Smooth muscle cell (in vitro differentiated cells): ENCODE data around the gene CLEC16A. TPM values are rescaled to one million over a fixed set of nuclear protein-coding genes. Genes with fewer than 3 reads are reported as not detected.

Experiments
- DNase-seq: peaks from one replicate; lab custom pipeline; 2025; ENCODE audit not compliant: unreplicated experiment; lab: John Stamatoyannopoulos, UW
- H2AFZ ChIP-seq: fragments of 200-600 bp; sonication (generic); 2 replicates; pipeline ENCODE4 v1.6.0; 2016; ENCODE audit warnings: antibody characterized with exemption, low read depth, mild to moderate bottlenecking
- H3F3A ChIP-seq: fragments of 200-600 bp; sonication (generic); 2 replicates; pipeline ENCODE4 v1.6.0; 2017; ENCODE audit warnings: antibody characterized with exemption, low read depth
- H3K27ac ChIP-seq: fragments of 200-600 bp; sonication (generic); 2 replicates; pipeline ENCODE4 v1.5.1; 2016; ENCODE audit warnings: low read depth, mild to moderate bottlenecking
- H3K27me3 ChIP-seq: fragments of 200-600 bp; sonication (generic); 2 replicates; pipeline ENCODE4 v1.6.1; 2016; ENCODE audit warnings: low read depth, mild to moderate bottlenecking
- H3K36me3 ChIP-seq: fragments of 200-600 bp; sonication (generic); 2 replicates; pipeline ENCODE4 v1.5.1; 2016; ENCODE audit warnings: low read depth
- H3K4me1 ChIP-seq: fragments of 200-600 bp; sonication (generic); 2 replicates; pipeline ENCODE4 v1.5.1; 2016; ENCODE audit warnings: low read depth
- H3K4me2 ChIP-seq: fragments of 200-600 bp; sonication (generic); 2 replicates; pipeline ENCODE4 v1.6.0; 2016; ENCODE audit warnings: mild to moderate bottlenecking
- H3K4me3 ChIP-seq: fragments of 200-600 bp; sonication (generic); 2 replicates; pipeline ENCODE4 v1.5.1; 2016; ENCODE audit warnings: mild to moderate bottlenecking
- H3K79me2 ChIP-seq: fragments of 200-600 bp; sonication (generic); 2 replicates; pipeline ENCODE4 v1.6.0; 2016; ENCODE audit warnings: low read depth, mild to moderate bottlenecking
- H3K9ac ChIP-seq: fragments of 200-600 bp; sonication (generic); 2 replicates; pipeline ENCODE4 v1.6.0; 2016; ENCODE audit warnings: low read depth
- H3K9me3 ChIP-seq: fragments of 200-600 bp; sonication (generic); replicated peaks from 2 replicates; pipeline ENCODE4 v1.5.1; 2016; ENCODE audit warnings: low read depth
- H4K20me1 ChIP-seq: fragments of 200-600 bp; sonication (generic); 2 replicates; pipeline ENCODE4 v1.6.0; 2016; ENCODE audit warnings: low read depth
- WGBS: methylation state at CpG from one replicate; pipeline ENCODE4 v1.1.7; 2016; ENCODE audit warnings: low lambda C conversion rate; 5-methylcytosine and 5-hydroxymethylcytosine counted together
- polyA plus RNA-seq: library from polyadenylated mRNA; unstranded; fragments of >200 nt; fragmentation: Nextera tagmentation; extraction: Ambion mirVana; gene quantifications from 2 replicates; pipeline ENCODE4 v1.2.1, GENCODE V29; 2016
- total RNA-seq: library from RNA; depleted of rRNA; stranded (reverse); fragments of >200 nt; gene quantifications from 2 replicates; pipeline ENCODE4 v1.2.3, GENCODE V29; 2014
- TF ChIP-seq, protein P1 (sequence below): fragments of 200-600 bp; sonication (generic); IDR thresholded peaks from 2 replicates; pipeline ENCODE4 v1.5.1; 2017; ENCODE audit warnings: borderline replicate concordance, mild to moderate bottlenecking, antibody characterized with exemption; ENCODE audit not compliant: insufficient read depth, poor library complexity, severe bottlenecking

Gene CLEC16A
- total and polyA plus RNA-seq, 2 experiments from 2014 or later = 12.6 to 16.2 TPM

DNA sequence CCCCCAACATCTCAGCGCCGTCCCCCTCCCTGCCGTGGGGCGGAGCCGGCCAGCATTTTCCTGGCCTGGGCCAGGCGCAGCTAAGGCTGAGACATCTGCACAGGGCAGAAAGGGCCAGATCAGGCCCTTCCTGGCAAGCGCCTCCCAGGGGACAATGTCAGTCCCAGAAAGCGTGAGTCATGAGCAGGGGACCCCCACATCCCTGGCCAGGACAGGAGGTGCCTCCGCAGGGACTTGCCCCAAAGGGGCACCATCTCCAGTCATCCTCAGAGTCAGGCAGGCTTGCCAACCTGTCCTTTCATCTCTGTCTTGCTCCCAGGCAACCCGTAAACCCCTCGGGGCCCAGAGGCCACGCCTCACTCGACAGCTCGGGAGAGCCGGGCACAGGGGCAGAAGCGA lies 268.4 kb downstream of the CLEC16A start:
- Histone ChIP-seq H4K20me1 (no peaks in the 10 kb centered on the region), H3K4me2 (no peak overlapping the region), H3K4me1 (no peaks in the 10 kb centered on the region), H3K27me3 (no peaks in the 10 kb centered on the region), H3K4me3 (no peak overlapping the region), H3K36me3 (no peaks in the 10 kb centered on the region), H3K79me2 (no peaks in the 10 kb centered on the region), H3K9me3 (no peaks in the 10 kb centered on the region), H3F3A (no peaks in the 10 kb centered on the region), H3K9ac (no peak overlapping the region), H2AFZ (no peak overlapping the region), H3K27ac (no peak overlapping the region)
- DNase-seq = no peak
- TF ChIP-seq, protein P1, sequence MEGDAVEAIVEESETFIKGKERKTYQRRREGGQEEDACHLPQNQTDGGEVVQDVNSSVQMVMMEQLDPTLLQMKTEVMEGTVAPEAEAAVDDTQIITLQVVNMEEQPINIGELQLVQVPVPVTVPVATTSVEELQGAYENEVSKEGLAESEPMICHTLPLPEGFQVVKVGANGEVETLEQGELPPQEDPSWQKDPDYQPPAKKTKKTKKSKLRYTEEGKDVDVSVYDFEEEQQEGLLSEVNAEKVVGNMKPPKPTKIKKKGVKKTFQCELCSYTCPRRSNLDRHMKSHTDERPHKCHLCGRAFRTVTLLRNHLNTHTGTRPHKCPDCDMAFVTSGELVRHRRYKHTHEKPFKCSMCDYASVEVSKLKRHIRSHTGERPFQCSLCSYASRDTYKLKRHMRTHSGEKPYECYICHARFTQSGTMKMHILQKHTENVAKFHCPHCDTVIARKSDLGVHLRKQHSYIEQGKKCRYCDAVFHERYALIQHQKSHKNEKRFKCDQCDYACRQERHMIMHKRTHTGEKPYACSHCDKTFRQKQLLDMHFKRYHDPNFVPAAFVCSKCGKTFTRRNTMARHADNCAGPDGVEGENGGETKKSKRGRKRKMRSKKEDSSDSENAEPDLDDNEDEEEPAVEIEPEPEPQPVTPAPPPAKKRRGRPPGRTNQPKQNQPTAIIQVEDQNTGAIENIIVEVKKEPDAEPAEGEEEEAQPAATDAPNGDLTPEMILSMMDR = no peak
- WGBS = 89% methylated on average over 16 of the region's 16 CpGs

DNA sequence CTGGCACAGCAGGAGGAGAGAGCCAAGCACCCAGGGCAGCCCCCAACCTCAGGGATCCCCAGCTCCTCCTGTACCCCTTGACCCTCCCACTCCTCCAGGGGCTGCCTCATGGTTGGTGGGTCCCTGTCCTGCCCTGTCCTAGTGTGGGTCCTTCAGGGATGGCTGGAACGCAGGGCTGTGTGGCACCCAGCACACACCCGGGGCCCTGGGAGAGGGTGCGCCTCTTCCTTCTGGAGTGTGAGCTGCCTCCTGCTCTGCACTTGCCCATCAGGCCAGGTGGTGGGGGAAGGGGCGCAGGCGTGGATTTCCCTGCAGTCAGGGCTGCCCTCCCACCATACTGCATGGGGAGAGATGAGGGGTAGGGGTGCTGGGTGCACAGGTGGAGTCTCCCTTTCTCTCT lies 269.0 kb downstream of the CLEC16A start:
- H3K79me2 ChIP-seq = no peaks in the 10 kb centered on the region
- H3K9me3 ChIP-seq = no peaks in the 10 kb centered on the region
- no peak overlapping the region for H2AFZ ChIP-seq
- 96% methylated on average over 5 of the region's 5 CpGs for WGBS
- TF ChIP-seq, protein P1 = no peak
- H3K4me3 ChIP-seq = no peak overlapping the region
- no peaks in the 10 kb centered on the region for H4K20me1 ChIP-seq
- H3K4me1 ChIP-seq = no peaks in the 10 kb centered on the region
- H3K27me3 ChIP-seq = no peaks in the 10 kb centered on the region
- no peak overlapping the region for H3K9ac ChIP-seq
- no peak overlapping the region for H3K27ac ChIP-seq
- no peaks in the 10 kb centered on the region for H3K36me3 ChIP-seq
- no peak overlapping the region for H3K4me2 ChIP-seq
- no peaks in the 10 kb centered on the region for H3F3A ChIP-seq
- no peak for DNase-seq

DNA sequence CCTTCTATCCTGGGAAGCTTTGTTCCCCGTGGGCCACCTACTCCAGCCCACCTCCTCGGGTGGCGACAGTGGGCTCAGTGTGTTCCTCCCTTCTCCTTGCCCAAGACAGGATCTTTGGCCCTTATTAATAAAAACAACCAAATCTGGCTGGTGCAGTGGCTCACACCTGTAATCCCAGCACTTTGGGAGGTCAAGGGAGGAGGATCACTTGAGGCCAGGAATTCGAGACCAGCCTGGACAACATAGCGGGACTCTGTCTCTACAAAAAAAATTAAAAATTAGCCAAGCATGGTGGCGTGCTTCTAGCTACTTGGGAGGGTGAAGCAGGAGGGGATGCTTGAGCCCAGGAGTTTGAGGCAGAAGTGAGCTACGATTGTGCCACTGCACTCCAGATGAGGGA lies 269.4 kb downstream of the CLEC16A start:
- Histone ChIP-seq H3K27ac (no peak overlapping the region), H3K79me2 (no peaks in the 10 kb centered on the region), H3F3A (no peaks in the 10 kb centered on the region), H3K4me2 (no peak overlapping the region), H3K4me3 (no peak overlapping the region), H3K27me3 (no peaks in the 10 kb centered on the region), H3K4me1 (no peaks in the 10 kb centered on the region), H3K9me3 (peaks cover 3% of the 10 kb centered on the region), H2AFZ (no peak overlapping the region), H3K9ac (no peak overlapping the region), H4K20me1 (no peaks in the 10 kb centered on the region), H3K36me3 (no peaks in the 10 kb centered on the region)
- DNase-seq = no peak
- TF ChIP-seq, protein P1 = no peak
- WGBS = 92% methylated on average over 7 of the region's 7 CpGs

DNA sequence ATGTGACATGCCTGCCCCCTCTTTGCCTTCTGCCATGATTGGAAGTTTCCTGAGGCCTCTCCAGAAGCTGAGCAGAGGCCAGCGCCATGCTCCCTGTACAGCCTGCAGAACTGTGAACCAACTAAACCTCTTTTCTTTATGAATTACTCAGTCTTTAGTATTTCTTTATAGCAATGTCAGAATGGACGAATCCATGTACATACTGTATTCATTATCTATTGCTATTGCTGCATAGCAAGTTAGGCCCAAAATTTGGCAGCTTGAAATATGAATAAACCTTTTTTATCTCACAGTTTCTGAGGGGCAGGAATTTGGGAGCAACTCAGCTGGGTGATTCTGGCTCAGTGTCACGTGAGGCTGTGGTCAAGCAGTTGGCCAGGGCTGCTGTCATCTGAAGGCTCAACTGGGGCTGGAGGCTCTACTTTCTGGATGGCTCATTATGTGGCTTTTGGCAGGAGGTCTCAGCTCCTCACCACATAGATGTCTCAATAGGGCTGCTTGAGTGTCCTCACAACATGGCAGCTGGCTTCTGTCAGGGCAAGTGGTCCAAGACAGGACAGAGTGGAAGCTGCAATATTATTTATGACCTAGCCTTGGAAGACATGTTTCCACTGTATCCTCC lies 271.7 kb downstream of the CLEC16A start:
- Histone ChIP-seq H3K27me3 (no peaks in the 10 kb centered on the region), H2AFZ (no peak overlapping the region), H3K79me2 (no peaks in the 10 kb centered on the region), H3K36me3 (no peaks in the 10 kb centered on the region), H3K4me3 (no peak overlapping the region), H3K9ac (no peak overlapping the region), H3K9me3 (peaks cover 3% of the 10 kb centered on the region), H3K27ac (no peak overlapping the region), H3K4me1 (no peaks in the 10 kb centered on the region), H3K4me2 (no peak overlapping the region), H4K20me1 (no peaks in the 10 kb centered on the region), H3F3A (no peaks in the 10 kb centered on the region)
- no peak for DNase-seq
- TF ChIP-seq, protein P1 = no peak
- 94% methylated on average over 3 of the region's 3 CpGs for WGBS
